K562 (cell line): ENCODE results near the gene INHBC. TPM values are rescaled to one million over a fixed set of nuclear protein-coding genes. Genes with fewer than 3 reads are reported as not detected.

Source experiments
- ATAC-seq: fragments of 200-7000 bp; cut with Tn5 transposase; 3 replicates; pipeline ENCODE4 v1.9.1; 2020; ENCODE audit warnings: moderate library complexity
- BruUV-seq: library from RNA; stranded (reverse); fragments of 400-500 nt; replicated peaks from 2 replicates; lab custom pipeline; 2021; lab: Mats Ljungman, UMichigan
- CTCF ChIA-PET: fragments of 300-600 bp; formaldehyde crosslinking; extraction: SDS; loops from one replicate; lab custom pipeline; 2021; ENCODE audit warnings: low intra/inter-chr PET ratio; lab: Yijun Ruan, JAX
- POLR2A ChIA-PET: fragments of 300-600, 350-650 bp; sonication (Branson Sonifier 250); formaldehyde crosslinking; extraction: SDS; loops from one replicate; lab custom pipeline; 2021; ENCODE audit warnings: antibody characterized with exemption, inconsistent platforms; lab: Yijun Ruan, JAX
- DNase-seq, 4 experiments: peaks; one replicate each; pipeline versions ENCODE4 v3.0.0 to v3.0.0-alpha.2; 2011 to 2018; ENCODE audit warnings: low spot score in 3 of 4, mixed read lengths in 3 of 4; ENCODE audit errors: extremely low read depth in 1 of 4
- FAIRE-seq: peaks from 2 replicates; lab custom pipeline; 2011; peaks lifted over from hg19 to GRCh38; lab: Jason Lieb, UNC
- H2AFZ ChIP-seq: 2 replicates; pipeline ENCODE4 v1.6.0; 2011; ENCODE audit warnings: low read depth, low read length, control low read depth, inconsistent platforms
- H3K27ac ChIP-seq: fragments of 200-600 bp; 3 replicates; pipeline ENCODE4 v1.8.0; 2011; ENCODE audit warnings: low read depth, mild to moderate bottlenecking, control low read depth, inconsistent platforms, low read length, moderate library complexity, mixed read lengths; ENCODE audit errors: extremely low read depth
- H3K27me3 ChIP-seq, 2 experiments: fragments of 300-600 bp in 1 of 2; 2 replicates in 1 of 2; 3 replicates in 1 of 2; pipeline versions ENCODE4 v1.6.0 to v1.8.0; 2011; ENCODE audit warnings: inconsistent platforms in 2 of 2, low read length in 2 of 2, mild to moderate bottlenecking in 1 of 2, mixed read lengths in 1 of 2, moderate library complexity in 1 of 2; ENCODE audit not compliant: control insufficient read depth in 2 of 2, insufficient read depth in 2 of 2
- H3K36me3 ChIP-seq: fragments of 300-600 bp; 3 replicates; pipeline ENCODE4 v1.8.0; 2011; ENCODE audit warnings: mild to moderate bottlenecking, low read length, inconsistent platforms; ENCODE audit not compliant: control insufficient read depth, insufficient read depth
- H3K4me1 ChIP-seq, 2 experiments: fragments of 200-600 bp in 1 of 2; replicated peaks in 1 of 2; 2 replicates in 1 of 2; 3 replicates in 1 of 2; pipeline versions ENCODE4 v1.5.1 to v1.8.0; 2011; ENCODE audit warnings: inconsistent platforms in 2 of 2, low read length in 2 of 2, mild to moderate bottlenecking in 1 of 2, mixed read lengths in 1 of 2, moderate library complexity in 1 of 2; ENCODE audit not compliant: control insufficient read depth in 2 of 2, insufficient read depth in 2 of 2
- H3K4me2 ChIP-seq: 2 replicates; pipeline ENCODE4 v1.6.1; 2011; ENCODE audit warnings: low read length, control low read depth, inconsistent platforms, mixed read lengths; ENCODE audit not compliant: insufficient read depth
- H3K4me3 ChIP-seq: fragments of 200-600 bp; sonication (generic), shearing (Covaris generic); 2 replicates; pipeline ENCODE4 v1.5.1; 2016; ENCODE audit warnings: control low read depth, inconsistent platforms
- H3K79me2 ChIP-seq: fragments of 200-600 bp; 3 replicates; pipeline ENCODE4 v1.8.0; 2011; ENCODE audit warnings: low read length, inconsistent platforms; ENCODE audit not compliant: control insufficient read depth, insufficient read depth
- H3K9ac ChIP-seq, 2 experiments: 2 replicates each; pipeline versions ENCODE4 v1.6.0 to v1.6.1; 2011; ENCODE audit warnings: low read depth in 2 of 2, low read length in 2 of 2, control low read depth in 1 of 2, inconsistent platforms in 1 of 2, mild to moderate bottlenecking in 1 of 2, mixed read lengths in 1 of 2; ENCODE audit not compliant: insufficient read depth in 1 of 2
- H3K9me1 ChIP-seq: one replicate; pipeline ENCODE4 v1.6.0; 2011; ENCODE audit warnings: inconsistent platforms, mild to moderate bottlenecking, low read length, moderate library complexity; ENCODE audit not compliant: control insufficient read depth, insufficient read depth
- H3K9me3 ChIP-seq: replicated peaks from 2 replicates; pipeline ENCODE4 v1.5.1; 2011; ENCODE audit warnings: low read depth, low read length, inconsistent platforms; ENCODE audit not compliant: control insufficient read depth, insufficient read depth
- H4K20me1 ChIP-seq: replicated peaks from 2 replicates; pipeline ENCODE4 v1.6.1; 2011; ENCODE audit warnings: low read length, inconsistent platforms, mixed read lengths; ENCODE audit not compliant: control insufficient read depth, insufficient read depth
- CREB1 ChIP-seq, 2 experiments: sonication (generic) in 1 of 2; formaldehyde crosslinking in 1 of 2; IDR thresholded peaks; 2 replicates each; pipeline versions ENCODE4 v1.6.1 to v1.8.0; 2012 to 2022; ENCODE audit warnings: inconsistent platforms in 1 of 2, mild to moderate bottlenecking in 1 of 2, missing genetic modification reagents in 1 of 2, moderate library complexity in 1 of 2
- HDAC1 ChIP-seq, 2 experiments: fragments of 450-650 bp; IDR thresholded peaks; 2 replicates each; pipeline ENCODE4 v1.6.1; 2016 to 2017; ENCODE audit warnings: inconsistent platforms in 1 of 2, mild to moderate bottlenecking in 1 of 2, moderate library complexity in 1 of 2
- JUNB ChIP-seq: fragments of 450-650 bp; formaldehyde crosslinking; conservative IDR thresholded peaks from 2 replicates; pipeline ENCODE4 v1.4.0; 2020; ENCODE audit warnings: mild to moderate bottlenecking
- NR2C1 ChIP-seq, 2 experiments: fragments of 450-650 bp; IDR thresholded peaks; 2 replicates each; pipeline ENCODE4 v1.6.1; 2017; ENCODE audit warnings: mild to moderate bottlenecking in 2 of 2, antibody characterized with exemption in 1 of 2, inconsistent platforms in 1 of 2, missing compliant biosample characterization in 1 of 2, missing genetic modification characterization in 1 of 2
- OTX1 ChIP-seq: fragments of 450-650 bp; formaldehyde crosslinking; IDR thresholded peaks from 2 replicates; pipeline ENCODE4 v1.4.0; 2022; ENCODE audit warnings: mild to moderate bottlenecking
- RB1 ChIP-seq: fragments of 450-650 bp; IDR thresholded peaks from 2 replicates; pipeline ENCODE4 v1.6.1; 2017; ENCODE audit warnings: low read depth, mild to moderate bottlenecking
- TAL1 ChIP-seq: fragments of 450-650 bp; IDR thresholded peaks from 2 replicates; pipeline ENCODE4 v1.6.1; 2016; ENCODE audit warnings: mild to moderate bottlenecking
- TFAP4 ChIP-seq: sonication (generic); formaldehyde crosslinking; IDR thresholded peaks from 2 replicates; pipeline ENCODE4 v1.8.0; 2022; ENCODE audit warnings: missing genetic modification reagents, mild to moderate bottlenecking, moderate library complexity, borderline replicate concordance
- ZBTB49 ChIP-seq: sonication (generic); formaldehyde crosslinking; IDR thresholded peaks from 2 replicates; pipeline ENCODE4 v1.8.0; 2022; ENCODE audit warnings: missing genetic modification reagents, mild to moderate bottlenecking, borderline replicate concordance
- ZNF583 ChIP-seq: fragments of 250-450 bp; sonication (Bioruptor Pico); IDR thresholded peaks from 2 replicates; pipeline ENCODE4 v1.4.0; 2020
- ZNF609 ChIP-seq: sonication (generic); formaldehyde crosslinking; IDR thresholded peaks from 2 replicates; pipeline ENCODE4 v1.8.1; 2023; ENCODE audit warnings: missing genetic modification reagents, mild to moderate bottlenecking, borderline replicate concordance
- WGBS: fragments of 100-300 bp; shearing (Covaris generic); methylation state at CpG from one replicate; pipeline ENCODE4 v1.1.6; 2016; ENCODE audit warnings: low coverage, mixed read lengths; ENCODE audit not compliant: insufficient coverage; ENCODE audit errors: missing lambda C conversion rate; 5-methylcytosine and 5-hydroxymethylcytosine counted together
- in situ Hi-C: fragments of 300-500 bp; cut with MboI; formaldehyde crosslinking; loops from 4 replicates; pipeline ENCODE4 v1.15.0; 2018; ENCODE audit warnings: inconsistent platforms, mixed read lengths
- intact Hi-C: fragments of 100-400 bp; cut with micrococcal nuclease; formaldehyde crosslinking; loops from 2 replicates; pipeline ENCODE4 v1.14.2; 2022
- polyA plus RNA-seq, 8 experiments: library from polyadenylated mRNA; depleted of rRNA in 4 of 8; stranded (reverse) in 5 of 8; unstranded in 3 of 8; fragments of >200 nt; fragmentation: Nextera tagmentation in 2 of 8; fragmentation: Illumina TruSeq in 1 of 8; extraction: Ambion mirVana in 2 of 8; extraction: Trizol in 1 of 8; gene quantifications; 2 replicates each; pipeline versions ENCODE4 v1.2.1 to v1.2.3, GENCODE V29; 2011 to 2014; ENCODE audit warnings: inconsistent platforms in 1 of 8, missing spikeins in 1 of 8
- total RNA-seq, 7 experiments: library from RNA; depleted of rRNA in 6 of 7; stranded (reverse); fragments of >200 nt in 6 of 7; fragmentation: Illumina TruSeq in 2 of 7; extraction: Trizol in 2 of 7; gene quantifications; 2 replicates each; pipeline versions ENCODE4 v1.2.1 to v1.2.3, GENCODE V29; 2011 to 2021; ENCODE audit warnings: low replicate concordance in 1 of 7

INHBC gene
- total and polyA plus RNA-seq, 9 of the 15 experiments (the other 6 are each of a cell fraction or from before 2014, with no cell fraction given) = 0.07 to 0.24 (median 0.15) TPM; not detected in 4

GRCh38 chr12:57418255-57418654, 16.3 kb upstream of the INHBC start (continued):
- TF ChIP-seq TFAP4 = no peak

GRCh38 chr12:57419495-57419894, 15.1 kb upstream of the INHBC start:
- Histone ChIP-seq H3K9me1 (no peaks in the 10 kb centered on the region), H2AFZ (no peak overlapping the region), H3K9me3 (no peaks in the 10 kb centered on the region), H3K79me2 (peaks cover 12% of the 10 kb centered on the region), H4K20me1 (no peaks in the 10 kb centered on the region), H3K36me3 (peaks cover 7% of the 10 kb centered on the region; the same call in 1 of the 3 replicates), H3K9ac (no peak overlapping the region), H3K4me1 (peaks cover 14 to 22% of the 10 kb centered on the region in 2 experiments), H3K27me3 (no peaks in the 10 kb centered on the region), H3K27ac (no peak overlapping the region), H3K4me3 (no peak overlapping the region), H3K4me2 (no peak overlapping the region)
- in situ Hi-C loops (no loop called here), intact Hi-C loops (no loop called here)
- CTCF ChIA-PET = no interaction called here
- DNase-seq (no peak), FAIRE-seq (no peak), ATAC-seq (no peak)
- BruUV-seq = no TSS peak
- POLR2A ChIA-PET = interaction anchor here (0.8 to 2.2 kb wide), 5 partner anchors 9 to 19 kb away, joined by 3 to 11 read pairs (median 5); partner anchors contain the start of gene INHBC
- whole genome bisulfite sequencing = 93% methylated on average over 2 of the region's 2 CpGs
- TF ChIP-seq ZNF609 (CRISPR knock-in tag) = no peak
- no peak for TF ChIP-seq OTX1 (CRISPR knock-in tag)
- TF ChIP-seq TAL1 = no peak
- TF ChIP-seq HDAC1 (IDR thresholded peaks at IDR 0.05) = no peak
- TF ChIP-seq NR2C1 (IDR thresholded peaks at IDR 0.05) = no peak
- TF ChIP-seq NR2C1 (tag; IDR thresholded peaks at IDR 0.05) = no peak
- TF ChIP-seq RB1 = no peak
- no peak for TF ChIP-seq CREB1 (IDR thresholded peaks at IDR 0.05)
- TF ChIP-seq CREB1 (CRISPR knock-in tag; IDR thresholded peaks at IDR 0.05) = no peak
- no peak for TF ChIP-seq ZNF583 (CRISPR knock-in tag)
- TF ChIP-seq JUNB (CRISPR knock-in tag) = no peak
- TF ChIP-seq TFAP4 = no peak
- no peak for TF ChIP-seq ZBTB49
